ENCODE results near the gene ST7.

The ST7 gene

DNA sequence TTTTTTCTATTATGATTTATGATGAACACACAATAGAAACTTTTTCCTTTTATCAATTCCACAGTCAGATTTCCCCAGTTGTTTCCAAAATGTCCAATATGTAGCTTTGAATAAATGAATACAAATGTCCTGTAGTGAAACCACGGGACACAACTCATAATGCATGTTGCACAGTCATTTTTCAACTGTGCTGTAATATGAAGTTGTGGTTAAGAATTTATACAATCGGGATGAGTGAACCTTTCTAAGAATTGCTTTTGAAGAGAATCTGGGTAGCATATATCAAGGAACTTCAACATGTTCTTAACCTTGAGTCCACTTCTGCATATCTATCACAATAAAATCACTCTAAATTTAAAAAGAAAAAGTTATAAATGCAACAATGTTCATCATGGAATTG is 14.6 kb upstream of the ST7 start:
- TF ChIP-seq GATA2 (IDR thresholded peaks at IDR 0.05; ENCODE audit: low read depth, low read length) (no peak), GATA3 (IDR thresholded peaks at IDR 0.05; ENCODE audit: low read depth, low read length) (no peak)

DNA sequence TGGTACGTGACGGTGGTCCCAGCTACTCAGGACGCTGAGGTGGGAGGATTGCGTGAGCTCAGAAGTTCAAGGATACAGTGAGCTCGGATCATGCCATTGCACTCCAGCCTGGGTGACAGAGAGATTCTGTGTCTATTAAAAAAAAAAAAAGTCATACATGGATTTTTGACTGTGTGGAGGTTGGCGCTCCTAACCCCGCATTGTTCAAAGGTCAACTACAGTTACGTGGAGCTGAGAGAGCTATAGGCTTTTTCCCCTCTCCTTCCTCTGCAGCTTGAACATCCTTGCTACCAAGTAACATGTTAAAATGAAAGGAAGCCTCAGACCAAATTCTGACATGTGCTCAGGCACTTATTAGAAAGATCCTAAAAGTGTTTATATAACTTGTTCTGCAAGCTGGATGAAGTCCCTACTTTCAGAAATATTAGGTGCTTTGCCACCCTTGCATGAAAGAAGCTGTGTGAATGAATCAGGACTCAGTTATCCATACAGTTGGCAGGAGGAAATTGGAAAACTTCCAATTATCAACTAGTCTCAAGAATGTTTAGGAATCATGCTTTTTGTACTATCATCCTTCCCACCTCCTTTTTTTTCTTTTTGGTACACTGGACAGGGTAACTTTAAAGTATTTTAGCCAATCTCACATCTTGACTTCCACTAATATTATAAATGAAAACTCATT is 12.5 kb upstream of the ST7 start:
- no peak for TF ChIP-seq GATA2 (IDR thresholded peaks at IDR 0.05; ENCODE audit: low read depth, low read length)
- no peak for TF ChIP-seq GATA3 (IDR thresholded peaks at IDR 0.05; ENCODE audit: low read depth, low read length)

DNA sequence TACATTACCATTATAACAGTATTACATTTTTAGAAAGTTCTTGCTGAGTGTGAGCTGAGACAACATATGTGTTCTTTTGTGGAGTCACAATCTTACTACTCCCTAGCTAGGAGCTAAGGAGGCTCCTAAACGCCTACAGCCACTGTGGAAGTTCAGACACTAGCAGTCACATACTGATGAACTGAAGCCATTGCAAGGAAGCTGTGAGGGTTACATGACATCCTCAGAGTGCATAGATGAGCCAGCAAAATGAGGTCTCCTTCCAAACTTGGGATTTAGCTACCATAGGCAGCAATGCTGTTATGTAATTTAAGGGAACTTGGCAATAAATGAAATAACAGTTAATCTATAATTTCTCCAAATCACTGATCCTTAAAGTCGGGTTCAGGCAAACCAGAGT is 10.8 kb upstream of the ST7 start:
- no peak for TF ChIP-seq GATA3 (IDR thresholded peaks at IDR 0.05; ENCODE audit: low read depth, low read length)
- TF ChIP-seq GATA2 (IDR thresholded peaks at IDR 0.05; ENCODE audit: low read depth, low read length), result no peak

DNA sequence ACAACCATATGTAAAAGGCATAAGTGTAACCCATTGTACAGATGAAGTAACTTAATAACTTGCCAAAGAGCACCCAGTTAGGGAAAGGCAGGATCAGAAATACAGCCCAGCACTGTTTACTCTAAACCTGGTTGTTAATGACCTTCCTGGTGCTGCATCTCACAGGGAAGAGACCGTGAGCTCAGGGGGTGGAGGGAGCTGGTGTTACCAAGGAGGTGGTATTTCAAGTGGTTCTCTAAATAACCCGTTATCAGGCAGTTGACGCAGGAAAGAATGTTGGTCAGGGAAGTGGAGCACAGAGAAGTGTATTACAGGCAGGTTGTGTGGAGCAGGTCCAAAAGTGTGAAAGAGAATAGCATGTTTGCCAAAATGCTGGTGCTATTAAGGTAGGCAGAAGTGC is 4.4 kb upstream of the ST7 start:
- no peak for TF ChIP-seq GATA2 (IDR thresholded peaks at IDR 0.05; ENCODE audit: low read depth, low read length)
- no peak for TF ChIP-seq GATA3 (IDR thresholded peaks at IDR 0.05; ENCODE audit: low read depth, low read length)

DNA sequence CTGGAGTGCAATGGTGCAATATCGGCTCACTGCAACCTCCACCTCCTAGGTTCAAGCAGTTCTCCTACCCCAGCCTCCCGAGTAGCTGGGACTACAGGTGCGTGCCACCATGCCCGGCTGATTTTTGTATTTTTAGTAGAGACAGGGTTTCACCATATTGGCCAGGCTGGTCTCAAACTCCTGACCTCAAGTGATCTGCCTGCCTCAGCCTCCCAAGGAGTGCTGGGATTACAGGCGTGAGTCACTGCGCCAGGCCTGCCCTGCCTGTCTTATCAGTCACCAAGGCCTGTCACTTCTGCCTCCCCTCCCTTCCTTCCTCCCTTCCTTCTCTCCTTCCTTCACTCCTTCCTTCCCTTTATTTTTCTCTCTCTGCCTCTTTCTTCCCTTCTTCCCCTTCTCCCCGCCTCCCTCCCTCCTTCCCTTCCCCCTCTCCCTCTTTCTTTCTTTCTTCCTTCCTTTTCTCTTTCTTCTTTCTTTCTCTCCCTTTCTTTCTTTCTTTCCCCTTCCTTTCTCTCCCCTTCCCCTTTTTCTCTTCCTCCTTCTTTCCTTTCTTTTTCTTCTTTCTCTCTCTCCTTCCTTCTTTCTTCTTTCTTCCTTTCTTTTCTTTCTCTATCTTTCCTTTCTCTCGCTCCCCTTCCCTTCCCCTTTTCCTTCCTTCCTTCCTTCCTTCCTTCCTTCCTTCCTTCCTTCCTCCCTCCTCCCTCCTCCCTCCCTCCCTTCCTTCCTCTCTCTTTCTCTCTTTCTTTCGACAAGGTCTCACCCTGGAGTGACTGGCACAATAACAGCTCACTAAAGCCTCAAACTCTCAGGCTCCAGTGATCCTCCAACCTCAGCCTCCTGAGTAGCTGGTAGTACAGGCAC is 3.1 kb upstream of the ST7 start:
- TF ChIP-seq GATA2 (IDR thresholded peaks at IDR 0.05; ENCODE audit: low read depth, low read length) (no peak), GATA3 (IDR thresholded peaks at IDR 0.05; ENCODE audit: low read depth, low read length) (no peak)

DNA sequence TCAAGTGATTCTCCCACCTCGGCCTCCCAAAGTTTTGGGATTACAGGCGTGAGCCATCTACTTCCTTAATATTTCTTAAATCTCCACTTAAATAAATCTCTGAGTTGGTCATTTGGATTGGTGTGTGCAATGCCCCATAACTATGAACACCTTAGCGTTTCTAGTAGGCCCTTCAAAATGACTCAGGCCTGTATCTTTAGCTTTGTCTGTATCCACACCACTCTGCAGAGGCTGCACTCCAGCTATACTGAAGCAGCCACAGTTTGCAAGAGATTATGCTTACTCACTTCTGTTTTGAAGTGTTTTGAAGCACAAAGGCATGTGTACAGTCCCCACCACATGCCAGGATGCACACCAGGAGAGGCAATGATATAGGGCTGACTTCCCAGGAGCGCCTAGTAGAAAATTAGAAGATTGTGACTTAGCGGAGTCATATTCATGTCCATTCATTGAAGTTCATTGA is 2.4 kb upstream of the ST7 start:
- TF ChIP-seq GATA2 (IDR thresholded peaks at IDR 0.05; ENCODE audit: low read depth, low read length) (no peak), GATA3 (IDR thresholded peaks at IDR 0.05; ENCODE audit: low read depth, low read length) (no peak)

DNA sequence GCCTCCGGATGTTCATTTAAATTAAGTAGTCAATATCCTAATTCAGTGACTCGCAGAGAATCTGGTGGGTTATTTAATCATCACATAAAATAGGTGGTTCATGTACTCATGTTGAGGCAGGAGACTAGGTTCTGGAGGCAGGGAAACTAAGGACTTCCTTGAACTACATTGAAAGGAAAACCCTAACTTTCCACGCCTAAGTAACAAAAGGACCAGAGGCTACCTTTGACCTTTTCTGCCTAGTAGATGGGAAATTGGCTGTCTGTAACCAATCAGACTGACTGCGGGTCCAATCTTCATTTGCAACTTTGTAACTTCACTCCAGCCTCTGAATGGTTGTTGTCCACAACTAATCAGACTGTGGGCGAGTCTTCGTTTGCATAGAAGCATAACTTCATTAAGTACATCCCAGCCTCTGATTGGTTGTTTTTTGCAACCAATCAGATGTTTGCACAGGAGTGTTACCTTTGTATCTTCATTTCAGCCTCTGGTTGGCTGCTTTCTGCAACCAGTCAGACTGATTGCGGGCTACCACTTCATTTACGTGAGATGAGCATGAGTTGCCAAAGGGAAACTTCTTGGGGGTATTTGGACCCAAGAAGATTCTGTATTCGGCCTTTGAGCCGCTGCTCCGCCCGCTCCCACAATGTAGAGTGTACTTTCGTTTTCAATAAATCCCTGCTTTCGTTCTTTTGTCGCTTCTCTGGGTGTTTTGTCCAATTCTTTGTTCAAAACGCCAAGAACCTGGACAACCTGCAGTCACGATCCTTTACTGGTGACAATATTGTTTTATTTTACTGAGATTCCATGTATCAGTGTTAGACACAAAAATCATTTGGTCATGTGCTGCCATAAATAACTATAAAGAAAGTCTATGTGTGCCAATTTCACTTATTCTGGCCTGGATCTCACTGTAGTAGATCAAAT is 1.7 kb upstream of the ST7 start:
- no peak for TF ChIP-seq GATA3 (IDR thresholded peaks at IDR 0.05; ENCODE audit: low read depth, low read length)
- TF ChIP-seq GATA2 (IDR thresholded peaks at IDR 0.05; ENCODE audit: low read depth, low read length), result no peak

DNA sequence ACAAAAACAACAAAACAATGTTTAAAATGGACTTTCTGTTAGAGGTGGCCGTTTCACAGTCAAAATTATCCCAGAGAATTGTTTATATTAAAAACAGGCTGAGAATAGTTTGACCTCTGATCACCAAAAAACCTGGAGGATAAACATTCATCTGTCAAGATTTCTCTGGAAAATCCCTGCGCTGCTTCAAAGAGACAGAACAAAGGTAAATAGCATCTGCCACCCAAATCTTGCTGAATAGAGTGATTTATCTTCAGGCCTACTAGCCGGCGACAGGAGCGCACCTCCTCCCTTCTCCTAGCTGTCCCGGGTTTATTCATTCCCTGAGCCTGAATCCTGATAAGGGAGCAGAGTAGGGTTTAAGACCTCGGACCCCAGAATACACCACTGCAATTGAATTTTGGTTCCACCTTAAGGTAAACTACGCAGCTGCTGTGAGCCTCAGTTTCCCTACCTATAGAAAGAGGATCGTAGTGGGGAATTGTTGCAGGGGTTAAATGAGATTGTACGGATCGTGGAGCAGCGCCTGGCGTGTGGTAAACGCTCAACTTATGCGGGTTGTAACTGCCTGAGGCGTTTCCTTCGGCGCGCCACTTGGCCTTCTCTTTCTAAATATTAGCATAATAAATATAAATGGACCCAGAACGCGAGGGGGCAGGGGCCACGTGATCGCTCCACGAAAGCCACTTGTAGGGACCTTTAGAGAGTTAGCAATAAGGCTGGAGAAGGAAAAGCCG is 498 bp upstream of the ST7 start:
- TF ChIP-seq GATA2 (IDR thresholded peaks at IDR 0.05; ENCODE audit: low read depth, low read length) (no peak), GATA3 (IDR thresholded peaks at IDR 0.05; ENCODE audit: low read depth, low read length) (no peak)

DNA sequence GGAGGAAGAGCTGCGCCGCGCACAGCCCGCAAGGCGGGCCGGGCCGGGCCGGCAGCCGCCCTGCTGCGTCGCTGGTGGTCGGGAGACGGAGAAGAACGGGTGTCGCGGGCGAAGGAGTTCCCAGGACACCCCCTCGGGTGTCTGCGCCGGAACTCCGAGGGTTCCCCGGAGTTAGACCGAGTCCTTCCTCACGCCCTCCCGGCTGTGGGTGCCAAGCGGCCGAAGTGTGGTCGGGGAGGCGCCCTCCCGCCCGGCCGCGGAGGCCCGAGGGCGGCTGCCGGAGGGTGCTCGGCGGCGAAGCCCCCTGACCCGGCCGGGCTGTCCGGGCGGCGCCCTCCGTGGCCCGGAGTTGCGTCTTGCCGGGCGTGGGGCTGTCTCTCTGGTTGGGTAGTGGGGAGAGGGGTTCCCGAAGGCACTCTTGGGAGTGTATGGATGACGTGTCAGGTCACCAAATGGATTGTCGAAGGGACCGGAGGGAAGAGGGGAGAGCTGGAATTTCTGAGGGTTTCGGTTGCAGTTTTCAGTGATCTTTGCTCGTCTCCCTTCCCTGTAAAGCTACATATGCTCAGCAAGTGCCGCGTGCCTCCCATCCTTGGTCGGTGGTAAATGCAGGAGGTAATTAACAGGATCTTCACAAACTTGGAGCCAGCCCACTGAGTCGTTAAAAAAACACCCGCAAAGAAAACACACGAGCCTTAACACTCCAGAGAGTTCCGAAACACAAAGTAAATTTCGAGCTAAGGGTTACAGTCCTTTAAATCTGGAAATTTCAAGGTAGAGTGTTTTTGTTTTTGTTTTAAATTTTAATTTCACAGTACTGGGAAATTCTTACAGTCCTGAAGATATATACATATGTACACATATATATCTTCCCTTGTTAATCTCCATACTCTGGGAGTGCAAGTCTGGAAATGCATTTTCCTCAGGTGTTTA is 871 bp downstream of the ST7 start:
- no peak for TF ChIP-seq GATA3 (IDR thresholded peaks at IDR 0.05; ENCODE audit: low read depth, low read length)
- TF ChIP-seq GATA2 (IDR thresholded peaks at IDR 0.05; ENCODE audit: low read depth, low read length), result no peak

DNA sequence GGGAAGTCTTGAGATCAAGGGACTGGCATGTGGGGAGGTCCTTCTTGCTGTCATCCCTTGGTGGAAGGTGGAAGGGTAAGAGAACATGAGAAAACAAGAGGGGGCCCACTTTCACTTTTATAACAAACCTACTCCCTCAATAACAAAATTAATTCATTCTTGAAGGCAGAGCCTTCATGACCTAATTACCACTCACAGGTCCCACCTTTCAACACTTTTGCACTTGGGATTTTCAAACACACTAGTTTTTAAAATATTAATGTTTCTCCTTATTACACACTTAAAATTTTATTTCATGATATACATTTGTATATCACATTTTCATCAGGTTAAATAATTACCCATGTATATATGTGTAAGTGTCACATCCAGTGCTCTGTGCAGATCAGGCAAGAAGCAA is 2.0 kb downstream of the ST7 start:
- TF ChIP-seq GATA2 (IDR thresholded peaks at IDR 0.05; ENCODE audit: low read depth, low read length) (no peak), GATA3 (IDR thresholded peaks at IDR 0.05; ENCODE audit: low read depth, low read length) (no peak)

DNA sequence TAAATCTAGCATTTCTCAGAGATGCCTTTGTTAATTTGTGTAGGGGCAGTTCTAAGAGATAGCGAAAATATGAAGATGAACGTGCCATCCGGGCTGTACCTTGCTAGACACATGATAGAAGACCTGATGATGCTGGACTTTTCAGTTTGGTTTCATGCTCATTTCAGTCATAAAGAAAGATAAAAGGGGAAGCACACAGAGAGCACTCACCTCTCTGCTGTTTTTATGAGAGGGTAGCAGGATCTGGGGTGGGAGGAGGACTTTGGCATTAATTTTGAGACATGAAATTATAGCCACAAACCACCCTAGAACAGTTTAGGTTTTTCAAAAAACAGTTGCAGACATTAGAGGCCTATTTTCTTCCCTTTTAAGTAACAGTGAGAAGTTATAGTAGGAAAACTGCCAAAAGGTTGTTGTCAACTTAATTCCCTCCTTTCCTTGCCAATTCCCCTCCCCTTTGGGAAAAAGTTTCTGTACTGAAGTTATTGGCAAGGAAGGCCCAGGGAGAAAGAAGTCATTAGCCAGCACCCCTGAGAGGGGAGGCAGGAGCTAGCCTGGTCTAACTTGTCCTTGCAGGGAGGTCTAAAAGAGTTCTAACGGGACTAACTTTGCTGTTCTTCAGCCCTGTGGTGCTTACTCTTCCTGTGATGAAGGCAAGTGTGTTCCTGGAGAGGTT is 2.6 kb downstream of the ST7 start:
- TF ChIP-seq GATA2 (IDR thresholded peaks at IDR 0.05; ENCODE audit: low read depth, low read length) (no peak), GATA3 (IDR thresholded peaks at IDR 0.05; ENCODE audit: low read depth, low read length) (no peak)

DNA sequence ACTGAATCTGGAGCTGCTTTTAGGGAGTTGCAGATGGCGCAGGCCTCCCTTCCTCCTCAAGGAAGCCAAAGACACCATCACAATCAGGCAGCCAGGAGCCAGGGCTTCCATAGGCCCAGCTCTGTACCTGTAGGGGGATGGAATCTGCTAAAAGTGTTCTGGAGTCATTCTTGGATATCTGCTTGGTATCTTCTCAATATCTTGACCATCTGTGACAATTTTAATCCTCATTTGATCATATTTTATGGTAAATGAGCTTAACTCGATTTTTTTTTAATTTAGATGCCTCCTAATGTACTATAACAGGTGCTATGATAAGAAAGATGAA is 3.1 kb downstream of the ST7 start:
- TF ChIP-seq GATA2 (IDR thresholded peaks at IDR 0.05; ENCODE audit: low read depth, low read length), result no peak
- TF ChIP-seq GATA3 (IDR thresholded peaks at IDR 0.05; ENCODE audit: low read depth, low read length), result no peak

Measured in SH-SY5Y (cell line).